HG02840 (cell line): Measurements from ENCODE around the gene ATRN.

ENCODE experiments used
- ATAC-seq: cut with Tn5 transposase; IDR thresholded peaks from one replicate; pipeline ENCODE4 v1.9.1; 2021; ENCODE audit warnings: mild to moderate bottlenecking, moderate library complexity, moderate number of reproducible peaks; ENCODE audit not compliant: unreplicated experiment, low FRiP score

Gene ATRN

GRCh38 chr20:3690413-3690812 is 219.6 kb downstream of the ATRN start:
- ATAC-seq: no peak

GRCh38 chr20:3691306-3691705 is 220.5 kb downstream of the ATRN start:
- ATAC-seq: no peak

- no peak for ATAC-seq
Observed at GRCh38 chr20:3691897-3692296, 221.1 kb downstream of the ATRN start.

- ATAC-seq: no peak
Observed at GRCh38 chr20:3692706-3693294, 222.0 kb downstream of the ATRN start.

- no peak for ATAC-seq
Observed at GRCh38 chr20:3693376-3693775, 222.6 kb downstream of the ATRN start.

- no peak for ATAC-seq
Observed at GRCh38 chr20:3694864-3695263, 224.0 kb downstream of the ATRN start.

- no peak for ATAC-seq
Observed at GRCh38 chr20:3696200-3696599, 225.4 kb downstream of the ATRN start.

- no peak for ATAC-seq
Observed at GRCh38 chr20:3696745-3697587, 226.1 kb downstream of the ATRN start.

- ATAC-seq: no peak
Observed at GRCh38 chr20:3697588-3698305, 226.9 kb downstream of the ATRN start.

GRCh38 chr20:3698591-3699001 is 227.8 kb downstream of the ATRN start:
- no peak for ATAC-seq

- no peak for ATAC-seq
Observed at GRCh38 chr20:3699037-3699436, 228.2 kb downstream of the ATRN start.
